Mesenchymal stem cell (in vitro differentiated cells and primary cell): ENCODE measurements around the gene BICD2.

Experiments used
- DNase-seq: peaks from one replicate; pipeline ENCODE4 v3.0.0-alpha.2; 2013
- H2AFZ ChIP-seq: one replicate; pipeline ENCODE4 v1.6.1; 2013; ENCODE audit warnings: low read depth, mild to moderate bottlenecking, control low read depth, inconsistent platforms, low read length, moderate library complexity
- H2AK5ac ChIP-seq: 2 replicates; pipeline ENCODE4 v1.6.1; 2013; ENCODE audit warnings: low read length, moderate library complexity, mild to moderate bottlenecking, inconsistent platforms; ENCODE audit not compliant: severe bottlenecking
- H2BK120ac ChIP-seq: one replicate; pipeline ENCODE4 v1.6.1; 2013; ENCODE audit warnings: low read depth, mild to moderate bottlenecking, inconsistent platforms, low read length, moderate library complexity
- H2BK12ac ChIP-seq, 2 experiments: one replicate each; pipeline ENCODE4 v1.6.1; 2013; ENCODE audit warnings: inconsistent platforms in 2 of 2, low read length in 2 of 2, mild to moderate bottlenecking in 2 of 2, moderate library complexity in 2 of 2, control low read depth in 1 of 2
- H2BK15ac ChIP-seq: one replicate; pipeline ENCODE4 v1.6.1; 2013; ENCODE audit warnings: mild to moderate bottlenecking, low read depth, inconsistent platforms; ENCODE audit not compliant: poor library complexity, severe bottlenecking
- H2BK5ac ChIP-seq: 2 replicates; pipeline ENCODE4 v1.6.1; 2013; ENCODE audit warnings: low read depth, mild to moderate bottlenecking, low read length, control low read depth, inconsistent platforms; ENCODE audit not compliant: poor library complexity, severe bottlenecking
- H3K14ac ChIP-seq, 2 experiments: one replicate each; pipeline ENCODE4 v1.6.1; 2013; ENCODE audit warnings: inconsistent platforms in 2 of 2, low read length in 2 of 2, control low read depth in 1 of 2, mild to moderate bottlenecking in 1 of 2, moderate library complexity in 1 of 2
- H3K18ac ChIP-seq, 2 experiments: one replicate each; pipeline ENCODE4 v1.6.1; 2013; ENCODE audit warnings: inconsistent platforms in 2 of 2, low read length in 2 of 2, control low read depth in 1 of 2, low read depth in 1 of 2, mild to moderate bottlenecking in 1 of 2
- H3K23ac ChIP-seq, 2 experiments: one replicate each; pipeline ENCODE4 v1.6.1; 2013; ENCODE audit warnings: inconsistent platforms in 2 of 2, low read length in 2 of 2, mild to moderate bottlenecking in 2 of 2, moderate library complexity in 2 of 2, control low read depth in 1 of 2
- H3K27ac ChIP-seq: 2 replicates; pipeline ENCODE4 v1.5.1; 2013; ENCODE audit warnings: mild to moderate bottlenecking, moderate library complexity, low read length, control low read depth, inconsistent platforms; ENCODE audit not compliant: poor library complexity, severe bottlenecking
- H3K27me3 ChIP-seq, 2 experiments: 2 replicates each; pipeline versions ENCODE4 v1.6.1 to v1.7.0; 2013; ENCODE audit warnings: low read length in 2 of 2, mild to moderate bottlenecking in 2 of 2, moderate library complexity in 2 of 2, control low read depth in 1 of 2, inconsistent platforms in 1 of 2; ENCODE audit not compliant: control insufficient read depth in 1 of 2, insufficient read depth in 1 of 2
- H3K36me3 ChIP-seq, 2 experiments: 2 replicates each; pipeline versions ENCODE4 v1.6.1 to v1.7.0; 2013; ENCODE audit warnings: low read length in 2 of 2, control low read depth in 1 of 2, inconsistent platforms in 1 of 2, low read depth in 1 of 2, mild to moderate bottlenecking in 1 of 2; ENCODE audit not compliant: insufficient read depth in 2 of 2, control insufficient read depth in 1 of 2
- H3K4ac ChIP-seq, 2 experiments: one replicate each; pipeline ENCODE4 v1.6.1; 2013; ENCODE audit warnings: inconsistent platforms in 2 of 2, low read length in 2 of 2, mild to moderate bottlenecking in 2 of 2, moderate library complexity in 2 of 2, control low read depth in 1 of 2, low read depth in 1 of 2
- H3K4me1 ChIP-seq: 2 replicates; pipeline ENCODE4 v1.6.1; 2013; ENCODE audit warnings: low read depth, low read length, control low read depth; ENCODE audit not compliant: control insufficient read depth, insufficient read depth
- H3K4me2 ChIP-seq: 2 replicates; pipeline ENCODE4 v1.6.1; 2013; ENCODE audit warnings: low read length, mild to moderate bottlenecking, inconsistent platforms; ENCODE audit not compliant: poor library complexity, severe bottlenecking
- H3K4me3 ChIP-seq, 2 experiments: 2 replicates each; pipeline versions ENCODE4 v1.5.1 to v1.7.0; 2013; ENCODE audit warnings: low read length in 2 of 2, mild to moderate bottlenecking in 2 of 2, control low read depth in 1 of 2, low read depth in 1 of 2; ENCODE audit not compliant: insufficient read depth in 1 of 2
- H3K79me1 ChIP-seq: replicated peaks from 2 replicates; pipeline ENCODE4 v1.6.1; 2013; ENCODE audit warnings: mild to moderate bottlenecking, control low read depth, low read length, inconsistent platforms; ENCODE audit not compliant: poor library complexity, severe bottlenecking
- H3K9ac ChIP-seq: 2 replicates; pipeline ENCODE4 v1.7.0; 2013; ENCODE audit warnings: mild to moderate bottlenecking, low read length, moderate library complexity
- H3K9me3 ChIP-seq: 2 replicates; pipeline ENCODE4 v1.7.0; 2013; ENCODE audit warnings: mild to moderate bottlenecking, low read length; ENCODE audit not compliant: control insufficient read depth
- H4K8ac ChIP-seq: one replicate; pipeline ENCODE4 v1.6.1; 2013; ENCODE audit warnings: inconsistent platforms, mild to moderate bottlenecking, low read length, moderate library complexity
- H4K91ac ChIP-seq: one replicate; pipeline ENCODE4 v1.6.1; 2013; ENCODE audit warnings: mild to moderate bottlenecking, low read length, inconsistent platforms
- WGBS: methylation state at CpG from one replicate; pipeline ENCODE4 v1.1.7; 2013; ENCODE audit warnings: mixed read lengths; 5-methylcytosine and 5-hydroxymethylcytosine counted together

BICD2 gene

DNA sequence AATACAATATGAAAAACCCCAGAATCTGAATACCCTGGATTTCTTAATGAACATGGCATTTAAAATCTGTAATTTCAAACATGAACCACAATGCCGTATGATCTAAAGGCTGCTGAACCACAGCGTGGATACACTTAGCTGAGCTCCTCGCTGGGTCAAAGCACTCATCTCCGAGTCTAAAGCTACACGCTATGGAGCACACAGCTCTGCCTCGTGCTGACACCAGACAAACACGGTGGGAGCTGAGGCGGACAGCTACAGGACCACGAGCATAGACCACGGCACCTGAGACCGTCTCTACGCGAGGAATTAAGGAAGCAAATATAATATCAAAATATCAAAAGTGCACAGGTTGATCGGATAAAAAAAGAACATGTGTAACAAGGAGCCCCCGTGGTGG is 51.9 kb downstream of the BICD2 start:
- no peak overlapping the region for H3K23ac ChIP-seq
- no peaks in the 10 kb centered on the region for H3K4me1 ChIP-seq
- H3K4me2 ChIP-seq = no peak overlapping the region
- H3K79me1 ChIP-seq = peaks cover 43% of the 10 kb centered on the region
- no peak overlapping the region for H3K14ac ChIP-seq
- H2AK5ac ChIP-seq = no peak overlapping the region
- H4K91ac ChIP-seq = no peak overlapping the region
- no peak overlapping the region for H2BK120ac ChIP-seq
- DNase-seq = no peak
- H3K27me3 ChIP-seq = no peaks in the 10 kb centered on the region
- no peak overlapping the region for H2BK12ac ChIP-seq
- no peak overlapping the region for H3K4me3 ChIP-seq
- H2BK15ac ChIP-seq = no peak overlapping the region
- H3K9ac ChIP-seq = no peak overlapping the region
- no peak overlapping the region for H2AFZ ChIP-seq
- 97% methylated on average over 11 of the region's 15 CpGs for WGBS
- H3K18ac ChIP-seq = no peak overlapping the region
- no peaks in the 10 kb centered on the region for H3K9me3 ChIP-seq
- H2BK5ac ChIP-seq = no peak overlapping the region
- H3K27ac ChIP-seq = no peak overlapping the region
- no peak overlapping the region for H4K8ac ChIP-seq
- H3K36me3 ChIP-seq = peaks cover 70 to 71% of the 10 kb centered on the region in 2 experiments
- no peak overlapping the region for H3K4ac ChIP-seq

DNA sequence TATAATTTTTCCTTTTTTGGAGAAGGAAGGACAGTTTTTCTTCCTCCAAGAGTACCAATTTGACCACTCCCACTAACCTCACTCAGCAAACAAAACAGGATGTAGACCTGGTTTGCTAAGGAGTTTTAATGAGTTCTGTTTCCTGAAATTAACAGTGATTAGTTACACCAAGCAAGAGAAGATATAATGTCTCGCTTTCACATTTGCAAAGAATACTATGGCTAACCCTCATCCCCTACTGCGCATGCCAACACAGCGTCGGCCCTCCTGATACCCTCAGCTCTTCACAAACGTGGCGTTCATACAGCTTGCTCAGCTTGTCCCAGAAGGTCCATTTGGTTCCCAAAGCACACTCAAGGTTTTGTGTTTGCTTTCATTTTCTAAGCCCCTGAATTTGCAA is 52.8 kb downstream of the BICD2 start:
- 96% methylated on average over 6 of the region's 6 CpGs for WGBS
- H3K9ac ChIP-seq = no peak overlapping the region
- H3K79me1 ChIP-seq = peaks cover 44% of the 10 kb centered on the region
- no peak overlapping the region for H4K91ac ChIP-seq
- no peak overlapping the region for H3K4ac ChIP-seq
- H3K4me1 ChIP-seq = no peaks in the 10 kb centered on the region
- H3K36me3 ChIP-seq = peaks cover 60 to 62% of the 10 kb centered on the region in 2 experiments
- no peak overlapping the region for H2AFZ ChIP-seq
- no peak overlapping the region for H3K4me3 ChIP-seq
- DNase-seq = no peak
- H2BK5ac ChIP-seq = no peak overlapping the region
- no peak overlapping the region for H3K4me2 ChIP-seq
- H2AK5ac ChIP-seq = no peak overlapping the region
- no peak overlapping the region for H3K27ac ChIP-seq
- no peak overlapping the region for H2BK120ac ChIP-seq
- H3K14ac ChIP-seq = no peak overlapping the region
- no peaks in the 10 kb centered on the region for H3K9me3 ChIP-seq
- H2BK12ac ChIP-seq = no peak overlapping the region
- H3K18ac ChIP-seq = no peak overlapping the region
- H3K27me3 ChIP-seq = no peaks in the 10 kb centered on the region
- H2BK15ac ChIP-seq = no peak overlapping the region
- no peak overlapping the region for H3K23ac ChIP-seq
- no peak overlapping the region for H4K8ac ChIP-seq

DNA sequence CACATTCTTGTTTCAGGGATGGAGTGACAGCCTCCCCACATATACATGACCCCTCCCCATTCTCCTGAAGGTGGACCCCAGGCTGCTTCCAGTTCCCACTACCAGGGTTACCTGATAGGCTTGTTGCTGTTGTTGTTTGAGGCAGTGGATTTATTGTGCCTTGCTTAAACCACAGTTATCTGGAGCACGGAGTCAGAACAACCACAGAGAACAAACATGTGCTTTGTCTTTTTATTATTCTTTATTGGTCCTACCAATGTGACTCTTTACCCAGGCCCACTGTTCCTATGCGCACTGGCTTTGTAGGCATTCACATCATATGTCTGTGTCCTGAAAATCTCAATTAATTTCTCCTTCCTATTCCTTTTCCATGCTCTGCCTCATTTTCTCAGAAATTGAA is 53.5 kb downstream of the BICD2 start:
- H2BK120ac ChIP-seq = no peak overlapping the region
- no peak overlapping the region for H4K8ac ChIP-seq
- H2BK12ac ChIP-seq = no peak overlapping the region
- H3K27me3 ChIP-seq = no peaks in the 10 kb centered on the region
- no peak for DNase-seq
- H3K36me3 ChIP-seq = peaks cover 57 to 60% of the 10 kb centered on the region in 2 experiments
- H3K27ac ChIP-seq = no peak overlapping the region
- no peak overlapping the region for H3K9ac ChIP-seq
- no peak overlapping the region for H2AK5ac ChIP-seq
- H3K4me2 ChIP-seq = no peak overlapping the region
- H3K4me1 ChIP-seq = no peaks in the 10 kb centered on the region
- no peak overlapping the region for H3K4ac ChIP-seq
- H3K79me1 ChIP-seq = peaks cover 43% of the 10 kb centered on the region
- H3K23ac ChIP-seq = no peak overlapping the region
- H3K14ac ChIP-seq = no peak overlapping the region
- H4K91ac ChIP-seq = no peak overlapping the region
- H3K18ac ChIP-seq = no peak overlapping the region
- no peak overlapping the region for H2AFZ ChIP-seq
- H2BK5ac ChIP-seq = no peak overlapping the region
- no peak overlapping the region for H2BK15ac ChIP-seq
- 94% methylated on average over 2 of the region's 2 CpGs for WGBS
- H3K9me3 ChIP-seq = no peaks in the 10 kb centered on the region
- no peak overlapping the region for H3K4me3 ChIP-seq

DNA sequence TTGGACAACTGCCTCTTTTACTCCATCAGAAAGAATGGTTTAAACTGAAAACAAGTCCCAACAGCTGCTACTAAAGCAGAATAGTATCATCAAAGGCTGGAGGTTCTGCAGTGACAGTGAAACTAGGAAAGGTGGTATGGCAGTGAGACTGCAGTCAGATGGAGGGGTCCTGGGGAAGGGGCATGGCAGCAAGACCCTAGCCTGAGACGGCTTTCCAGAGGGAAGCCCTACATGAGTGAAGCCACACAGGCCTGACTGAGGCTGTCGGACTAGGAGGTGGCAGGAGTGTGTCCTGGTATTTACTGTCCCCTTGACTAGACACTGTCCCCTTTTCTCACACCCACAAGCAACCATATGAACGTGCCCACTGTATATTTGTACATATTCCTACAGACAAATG is 54.3 kb downstream of the BICD2 start:
- no peak overlapping the region for H2BK120ac ChIP-seq
- H3K18ac ChIP-seq = no peak overlapping the region
- no peak overlapping the region for H2BK15ac ChIP-seq
- H3K4ac ChIP-seq = no peak overlapping the region
- no peak overlapping the region for H3K4me2 ChIP-seq
- H3K9me3 ChIP-seq = no peaks in the 10 kb centered on the region
- H3K9ac ChIP-seq = no peak overlapping the region
- no peaks in the 10 kb centered on the region for H3K27me3 ChIP-seq
- no peak overlapping the region for H2AK5ac ChIP-seq
- H3K23ac ChIP-seq = no peak overlapping the region
- no peak overlapping the region for H2AFZ ChIP-seq
- H3K79me1 ChIP-seq = peaks cover 38% of the 10 kb centered on the region
- no peaks in the 10 kb centered on the region for H3K4me1 ChIP-seq
- DNase-seq = no peak
- no peak overlapping the region for H2BK5ac ChIP-seq
- H3K14ac ChIP-seq = no peak overlapping the region
- H3K4me3 ChIP-seq = no peak overlapping the region
- peaks cover 49 to 59% of the 10 kb centered on the region in 2 experiments for H3K36me3 ChIP-seq
- H4K8ac ChIP-seq = no peak overlapping the region
- H4K91ac ChIP-seq = no peak overlapping the region
- 100% methylated on average over 3 of the region's 3 CpGs for WGBS
- H2BK12ac ChIP-seq = no peak overlapping the region
- H3K27ac ChIP-seq = no peak overlapping the region
